Measurements from ENCODE around the gene TBC1D2. TPM values are rescaled to one million over a fixed set of nuclear protein-coding genes. Genes with fewer than 3 reads are reported as not detected.

The TBC1D2 gene
- total RNA-seq, 1 donor, result 78.6 TPM

GRCh38 chr9:98228392-98229089 lies 26.9 kb downstream of the TBC1D2 start:
- no peak for DNase-seq (ENCODE audit: low read depth)
- H3K4me3 ChIP-seq (ENCODE audit: low read depth, low read length), result no peak overlapping the region
- TF ChIP-seq CTCF (IDR thresholded peaks at IDR 0.05; ENCODE audit: insufficient read depth, low read depth, low read length), result no peak

- no peak overlapping the region for H3K4me3 ChIP-seq (ENCODE audit: low read depth, low read length)
- DNase-seq (ENCODE audit: low read depth), result no peak
- TF ChIP-seq CTCF (IDR thresholded peaks at IDR 0.05; ENCODE audit: insufficient read depth, low read depth, low read length), result no peak
These were observed 27.6 kb downstream of the TBC1D2 start for GRCh38 chr9:98227883-98228282.

- no peak overlapping the region for H3K4me3 ChIP-seq (ENCODE audit: low read depth, low read length)
- DNase-seq (ENCODE audit: low read depth), result peak; percentile 39
- TF ChIP-seq CTCF (IDR thresholded peaks at IDR 0.05; ENCODE audit: insufficient read depth, low read depth, low read length), result no peak
These were observed 28.5 kb downstream of the TBC1D2 start for GRCh38 chr9:98226957-98227356.

GRCh38 chr9:98226516-98226915 lies 28.9 kb downstream of the TBC1D2 start:
- TF ChIP-seq CTCF (IDR thresholded peaks at IDR 0.05; ENCODE audit: insufficient read depth, low read depth, low read length), result no peak
- no peak overlapping the region for H3K4me3 ChIP-seq (ENCODE audit: low read depth, low read length)
- DNase-seq (ENCODE audit: low read depth), result peak; percentile 86

GRCh38 chr9:98225015-98225442 lies 30.4 kb downstream of the TBC1D2 start:
- TF ChIP-seq CTCF (IDR thresholded peaks at IDR 0.05; ENCODE audit: insufficient read depth, low read depth, low read length), result no peak

GRCh38 chr9:98222885-98223691 lies 32.4 kb downstream of the TBC1D2 start:
- peak; percentile 98 for DNase-seq (ENCODE audit: low read depth)
- H3K4me3 ChIP-seq (ENCODE audit: low read depth, low read length), result no peak overlapping the region
- TF ChIP-seq CTCF (IDR thresholded peaks at IDR 0.05; ENCODE audit: insufficient read depth, low read depth, low read length), result no peak

More at GRCh38 chr9:98225015-98225442, 30.4 kb downstream of the TBC1D2 start:
- no peak overlapping the region for H3K4me3 ChIP-seq (ENCODE audit: low read depth, low read length)
- no peak for DNase-seq (ENCODE audit: low read depth)
